ENCODE measurements around the gene VWA5B1.

The VWA5B1 gene

GRCh38 chr1:20290624-20291597, at the start of gene VWA5B1:
Gene VWA5B1 (plus strand): TSS chr1:20290875. CDS start chr1:20310602, 19,727 bp downstream.
- DNase-seq (ENCODE audit: extremely low read depth, insufficient read length), result no peak
- TF ChIP-seq CTCF (IDR thresholded peaks at IDR 0.05; ENCODE audit: insufficient read depth, low read length, poor library complexity, severe bottlenecking), result no peak
- Histone ChIP-seq H3K27me3 (replicated peaks; ENCODE audit: control insufficient read depth, insufficient read depth, low read length) (peaks cover 4% of the 10 kb centered on the region), H3K4me3 (replicated peaks; ENCODE audit: low read depth, low read length) (no peak within 1 kb of the TSS), H3K36me3 (ENCODE audit: control insufficient read depth, insufficient read depth, low read length) (no peaks in the 10 kb centered on the region)

GRCh38 chr1:20242890-20243479, 47.7 kb upstream of the VWA5B1 start:
- DNase-seq (ENCODE audit: extremely low read depth, insufficient read length), result no peak
- H3K4me3 ChIP-seq (replicated peaks; ENCODE audit: low read depth, low read length), result no peak overlapping the region
- no peaks in the 10 kb centered on the region for H3K36me3 ChIP-seq (ENCODE audit: control insufficient read depth, insufficient read depth, low read length)
- no peak for TF ChIP-seq CTCF (IDR thresholded peaks at IDR 0.05; ENCODE audit: insufficient read depth, low read length, poor library complexity, severe bottlenecking)
- H3K27me3 ChIP-seq (replicated peaks; ENCODE audit: control insufficient read depth, insufficient read depth, low read length), result no peaks in the 10 kb centered on the region

- Histone ChIP-seq H3K4me3 (replicated peaks; ENCODE audit: low read depth, low read length) (no peak overlapping the region), H3K36me3 (ENCODE audit: control insufficient read depth, insufficient read depth, low read length) (no peaks in the 10 kb centered on the region), H3K27me3 (replicated peaks; ENCODE audit: control insufficient read depth, insufficient read depth, low read length) (no peaks in the 10 kb centered on the region)
- peak; percentile 12 for DNase-seq (ENCODE audit: extremely low read depth, insufficient read length)
- no peak for TF ChIP-seq CTCF (IDR thresholded peaks at IDR 0.05; ENCODE audit: insufficient read depth, low read length, poor library complexity, severe bottlenecking)
These were observed 41.6 kb upstream of the VWA5B1 start for GRCh38 chr1:20248971-20249612.

GRCh38 chr1:20250340-20250989, 40.2 kb upstream of the VWA5B1 start:
- Histone ChIP-seq H3K36me3 (ENCODE audit: control insufficient read depth, insufficient read depth, low read length) (no peaks in the 10 kb centered on the region), H3K27me3 (replicated peaks; ENCODE audit: control insufficient read depth, insufficient read depth, low read length) (no peaks in the 10 kb centered on the region), H3K4me3 (replicated peaks; ENCODE audit: low read depth, low read length) (no peak overlapping the region)
- peak; percentile 18 for DNase-seq (ENCODE audit: extremely low read depth, insufficient read length)
- no peak for TF ChIP-seq CTCF (IDR thresholded peaks at IDR 0.05; ENCODE audit: insufficient read depth, low read length, poor library complexity, severe bottlenecking)

GRCh38 chr1:20252587-20252986, 38.1 kb upstream of the VWA5B1 start:
- no peak for DNase-seq (ENCODE audit: extremely low read depth, insufficient read length)
- Histone ChIP-seq H3K36me3 (ENCODE audit: control insufficient read depth, insufficient read depth, low read length) (no peaks in the 10 kb centered on the region), H3K4me3 (replicated peaks; ENCODE audit: low read depth, low read length) (no peak overlapping the region), H3K27me3 (replicated peaks; ENCODE audit: control insufficient read depth, insufficient read depth, low read length) (no peaks in the 10 kb centered on the region)
- TF ChIP-seq CTCF (IDR thresholded peaks at IDR 0.05; ENCODE audit: insufficient read depth, low read length, poor library complexity, severe bottlenecking), result no peak

Measured in GM06990 (cell line).